NCI-H460 (cell line): Measurements from ENCODE around the gene TLE4. TPM values are rescaled to one million over a fixed set of nuclear protein-coding genes. Genes with fewer than 3 reads are reported as not detected.

Experiments used
- DNase-seq: peaks from one replicate; pipeline ENCODE4 v3.0.0-alpha.2; 2016; ENCODE audit warnings: low read depth; ENCODE audit errors: extremely low read depth
- total RNA-seq: library from RNA; depleted of rRNA; stranded (reverse); fragments of >200 nt; shearing (Covaris generic); gene quantifications from 2 replicates; pipeline ENCODE4 v1.2.3, GENCODE V29; 2014

The TLE4 gene
- total RNA-seq, 1 experiment from 2014 or later: 9.5 TPM

- no peak for DNase-seq
Measured at GRCh38 chr9:79570448-79571308, 1.1 kb upstream of the TLE4 start.

- peak; percentile 30 for DNase-seq
Measured at GRCh38 chr9:79572032-79572607, 355 bp downstream of the TLE4 start.

GRCh38 chr9:79572608-79573411 lies 1.0 kb downstream of the TLE4 start:
- no peak for DNase-seq

GRCh38 chr9:79573412-79573923 lies 1.7 kb downstream of the TLE4 start:
- DNase-seq: no peak

- DNase-seq: no peak
Measured at GRCh38 chr9:79574136-79574535, 2.4 kb downstream of the TLE4 start.

- DNase-seq: no peak
Measured at GRCh38 chr9:79574781-79575180, 3.0 kb downstream of the TLE4 start.

GRCh38 chr9:79575547-79575946 lies 3.8 kb downstream of the TLE4 start:
- no peak for DNase-seq

- DNase-seq: no peak
Measured at GRCh38 chr9:79577969-79578723, 6.4 kb downstream of the TLE4 start.

GRCh38 chr9:79578891-79579290 lies 7.1 kb downstream of the TLE4 start:
- DNase-seq: no peak

GRCh38 chr9:79579624-79580023 lies 7.9 kb downstream of the TLE4 start:
- no peak for DNase-seq

- no peak for DNase-seq
Measured at GRCh38 chr9:79580055-79580454, 8.3 kb downstream of the TLE4 start.

- DNase-seq: no peak
Measured at GRCh38 chr9:79581388-79581787, 9.6 kb downstream of the TLE4 start.

- DNase-seq: no peak
Measured at GRCh38 chr9:79581794-79582193, 10.0 kb downstream of the TLE4 start.

GRCh38 chr9:79583952-79584654 lies 12.3 kb downstream of the TLE4 start:
- DNase-seq: no peak

GRCh38 chr9:79584655-79584982 lies 12.9 kb downstream of the TLE4 start:
- DNase-seq: no peak

GRCh38 chr9:79588488-79589223 lies 16.9 kb downstream of the TLE4 start:
- DNase-seq: no peak

- DNase-seq: no peak
Measured at GRCh38 chr9:79591458-79591857, 19.7 kb downstream of the TLE4 start.

GRCh38 chr9:79592726-79593493 lies 21.1 kb downstream of the TLE4 start:
- DNase-seq: no peak
